K562 (cell line): ENCODE measurements around the gene OPN5. TPM values are rescaled to one million over a fixed set of nuclear protein-coding genes. Genes with fewer than 3 reads are reported as not detected.

ENCODE experiments used
- ATAC-seq: fragments of 200-7000 bp; cut with Tn5 transposase; 3 replicates; pipeline ENCODE4 v1.9.1; 2020; ENCODE audit warnings: moderate library complexity
- Bru-seq: library from RNA; stranded (reverse); fragments of 400-500 nt; gene quantifications from one replicate; lab custom pipeline; 2021; lab: Mats Ljungman, UMichigan
- BruChase-seq, 2 experiments: library from RNA; stranded (reverse); fragments of 400-500 nt; gene quantifications; one replicate each; lab custom pipeline; 2021; lab: Mats Ljungman, UMichigan
- BruUV-seq: library from RNA; stranded (reverse); fragments of 400-500 nt; replicated peaks from 2 replicates; lab custom pipeline; 2021; lab: Mats Ljungman, UMichigan
- CTCF ChIA-PET: fragments of 300-600 bp; formaldehyde crosslinking; extraction: SDS; loops from one replicate; lab custom pipeline; 2021; ENCODE audit warnings: low intra/inter-chr PET ratio; lab: Yijun Ruan, JAX
- POLR2A ChIA-PET: fragments of 300-600, 350-650 bp; sonication (Branson Sonifier 250); formaldehyde crosslinking; extraction: SDS; loops from one replicate; lab custom pipeline; 2021; ENCODE audit warnings: antibody characterized with exemption, inconsistent platforms; lab: Yijun Ruan, JAX
- DNase-seq, 4 experiments: peaks; one replicate each; pipeline versions ENCODE4 v3.0.0 to v3.0.0-alpha.2; 2011 to 2018; ENCODE audit warnings: low spot score in 3 of 4, mixed read lengths in 3 of 4; ENCODE audit errors: extremely low read depth in 1 of 4
- FAIRE-seq: peaks from 2 replicates; lab custom pipeline; 2011; peaks lifted over from hg19 to GRCh38; lab: Jason Lieb, UNC
- H2AFZ ChIP-seq: 2 replicates; pipeline ENCODE4 v1.6.0; 2011; ENCODE audit warnings: low read depth, low read length, control low read depth, inconsistent platforms
- H3K27ac ChIP-seq: fragments of 200-600 bp; 3 replicates; pipeline ENCODE4 v1.8.0; 2011; ENCODE audit warnings: low read depth, mild to moderate bottlenecking, control low read depth, inconsistent platforms, low read length, moderate library complexity, mixed read lengths; ENCODE audit errors: extremely low read depth
- H3K27me3 ChIP-seq, 2 experiments: fragments of 300-600 bp in 1 of 2; 2 replicates in 1 of 2; 3 replicates in 1 of 2; pipeline versions ENCODE4 v1.6.0 to v1.8.0; 2011; ENCODE audit warnings: inconsistent platforms in 2 of 2, low read length in 2 of 2, mild to moderate bottlenecking in 1 of 2, mixed read lengths in 1 of 2, moderate library complexity in 1 of 2; ENCODE audit not compliant: control insufficient read depth in 2 of 2, insufficient read depth in 2 of 2
- H3K36me3 ChIP-seq: fragments of 300-600 bp; 3 replicates; pipeline ENCODE4 v1.8.0; 2011; ENCODE audit warnings: mild to moderate bottlenecking, low read length, inconsistent platforms; ENCODE audit not compliant: control insufficient read depth, insufficient read depth
- H3K4me1 ChIP-seq, 2 experiments: fragments of 200-600 bp in 1 of 2; replicated peaks in 1 of 2; 2 replicates in 1 of 2; 3 replicates in 1 of 2; pipeline versions ENCODE4 v1.5.1 to v1.8.0; 2011; ENCODE audit warnings: inconsistent platforms in 2 of 2, low read length in 2 of 2, mild to moderate bottlenecking in 1 of 2, mixed read lengths in 1 of 2, moderate library complexity in 1 of 2; ENCODE audit not compliant: control insufficient read depth in 2 of 2, insufficient read depth in 2 of 2
- H3K4me2 ChIP-seq: 2 replicates; pipeline ENCODE4 v1.6.1; 2011; ENCODE audit warnings: low read length, control low read depth, inconsistent platforms, mixed read lengths; ENCODE audit not compliant: insufficient read depth
- H3K4me3 ChIP-seq: fragments of 200-600 bp; sonication (generic), shearing (Covaris generic); 2 replicates; pipeline ENCODE4 v1.5.1; 2016; ENCODE audit warnings: control low read depth, inconsistent platforms
- H3K79me2 ChIP-seq: fragments of 200-600 bp; 3 replicates; pipeline ENCODE4 v1.8.0; 2011; ENCODE audit warnings: low read length, inconsistent platforms; ENCODE audit not compliant: control insufficient read depth, insufficient read depth
- H3K9ac ChIP-seq, 2 experiments: 2 replicates each; pipeline versions ENCODE4 v1.6.0 to v1.6.1; 2011; ENCODE audit warnings: low read depth in 2 of 2, low read length in 2 of 2, control low read depth in 1 of 2, inconsistent platforms in 1 of 2, mild to moderate bottlenecking in 1 of 2, mixed read lengths in 1 of 2; ENCODE audit not compliant: insufficient read depth in 1 of 2
- H3K9me1 ChIP-seq: one replicate; pipeline ENCODE4 v1.6.0; 2011; ENCODE audit warnings: inconsistent platforms, mild to moderate bottlenecking, low read length, moderate library complexity; ENCODE audit not compliant: control insufficient read depth, insufficient read depth
- H3K9me3 ChIP-seq: replicated peaks from 2 replicates; pipeline ENCODE4 v1.5.1; 2011; ENCODE audit warnings: low read depth, low read length, inconsistent platforms; ENCODE audit not compliant: control insufficient read depth, insufficient read depth
- H4K20me1 ChIP-seq: replicated peaks from 2 replicates; pipeline ENCODE4 v1.6.1; 2011; ENCODE audit warnings: low read length, inconsistent platforms, mixed read lengths; ENCODE audit not compliant: control insufficient read depth, insufficient read depth
- BRD4 ChIP-seq: fragments of 200-600 bp; sonication (generic); IDR thresholded peaks from 2 replicates; pipeline ENCODE4 v1.6.1; 2017; ENCODE audit warnings: inconsistent platforms
- CBX2 ChIP-seq: fragments of 200-600 bp; sonication (generic); IDR thresholded peaks from one replicate; pipeline ENCODE4 v1.6.1; 2012; ENCODE audit warnings: mild to moderate bottlenecking, low read length, inconsistent platforms; ENCODE audit not compliant: insufficient read depth, poor library complexity, severe bottlenecking
- CHCHD3 ChIP-seq: fragments of 250-450 bp; sonication (Bioruptor Pico); IDR thresholded peaks from 2 replicates; pipeline ENCODE4 v2.1.2; 2022; ENCODE audit warnings: mild to moderate bottlenecking
- HOXB6 ChIP-seq: fragments of 250-450 bp; sonication (Bioruptor Pico); IDR thresholded peaks from 2 replicates; pipeline ENCODE4 v1.5.1; 2022; ENCODE audit warnings: mild to moderate bottlenecking, borderline replicate concordance
- ZNF408 ChIP-seq: fragments of 250-450 bp; sonication (Bioruptor Pico); IDR thresholded peaks from 2 replicates; pipeline ENCODE4 v1.4.0; 2020; ENCODE audit warnings: low read depth, mild to moderate bottlenecking, moderate library complexity
- ZNF436 ChIP-seq: fragments of 250-450, 450-650 bp; sonication (Bioruptor Pico); formaldehyde crosslinking; IDR thresholded peaks from 2 replicates; pipeline ENCODE4 v1.7.0; 2020; ENCODE audit warnings: mild to moderate bottlenecking
- whole genome bisulfite sequencing: fragments of 100-300 bp; shearing (Covaris generic); methylation state at CpG from one replicate; pipeline ENCODE4 v1.1.6; 2016; ENCODE audit warnings: low coverage, mixed read lengths; ENCODE audit not compliant: insufficient coverage; ENCODE audit errors: missing lambda C conversion rate; 5-methylcytosine and 5-hydroxymethylcytosine counted together
- in situ Hi-C: fragments of 300-500 bp; cut with MboI; formaldehyde crosslinking; loops from 4 replicates; pipeline ENCODE4 v1.15.0; 2018; ENCODE audit warnings: inconsistent platforms, mixed read lengths
- intact Hi-C: fragments of 100-400 bp; cut with micrococcal nuclease; formaldehyde crosslinking; loops from 2 replicates; pipeline ENCODE4 v1.14.2; 2022
- long read RNA-seq, 3 experiments: library from polyadenylated mRNA in 2 of 3; library from RNA in 1 of 3; unstranded in 2 of 3; stranded (forward) in 1 of 3; transcript quantifications; one replicate each; pipeline ENCODE4 v2.0.0, GENCODE V29; 2019 to 2022
- polyA minus RNA-seq, 3 experiments: library from RNA; depleted of rRNA, polyadenylated mRNA; stranded (reverse); fragments of >200 nt; gene quantifications; 2 replicates each; pipeline ENCODE4 v1.2.3, GENCODE V29; 2011
- polyA plus RNA-seq, 8 experiments: library from polyadenylated mRNA; depleted of rRNA in 4 of 8; stranded (reverse) in 5 of 8; unstranded in 3 of 8; fragments of >200 nt; fragmentation: Nextera tagmentation in 2 of 8; fragmentation: Illumina TruSeq in 1 of 8; extraction: Ambion mirVana in 2 of 8; extraction: Trizol in 1 of 8; gene quantifications; 2 replicates each; pipeline versions ENCODE4 v1.2.1 to v1.2.3, GENCODE V29; 2011 to 2014; ENCODE audit warnings: inconsistent platforms in 1 of 8, missing spikeins in 1 of 8
- total RNA-seq, 7 experiments: library from RNA; depleted of rRNA in 6 of 7; stranded (reverse); fragments of >200 nt in 6 of 7; fragmentation: Illumina TruSeq in 2 of 7; extraction: Trizol in 2 of 7; gene quantifications; 2 replicates each; pipeline versions ENCODE4 v1.2.1 to v1.2.3, GENCODE V29; 2011 to 2021; ENCODE audit warnings: low replicate concordance in 1 of 7
- TF ChIP-seq, protein P1 (sequence below): fragments of 200-600 bp; sonication (generic); IDR thresholded peaks from one replicate; pipeline ENCODE4 v1.6.1; 2012; ENCODE audit warnings: mild to moderate bottlenecking, low read depth, low read length, inconsistent platforms

OPN5 gene
- total RNA-seq (2011; cell fraction: chromatin; rRNA removed; ENCODE audit: low replicate concordance) = not detected in 2 replicates
- not detected in 2 replicates for total RNA-seq (2011; cell fraction: nucleolus; rRNA removed)
- not detected in 2 replicates for total RNA-seq (2011; cell fraction: nucleoplasm; rRNA removed)
- total RNA-seq (2014; rRNA removed) = not detected in 2 replicates
- total RNA-seq (2014; rRNA removed; fragmentation: Illumina TruSeq; extraction: Trizol) = not detected in 2 replicates
- not detected in 2 replicates for total RNA-seq (2015; rRNA removed; fragmentation: Illumina TruSeq; extraction: Trizol)
- total RNA-seq (2021) = not detected in 2 replicates
- polyA plus RNA-seq (2011; rRNA removed) = not detected in 2 replicates
- not detected in 2 replicates for polyA plus RNA-seq (2011; cell fraction: cytosol; rRNA removed)
- polyA plus RNA-seq (2011; cell fraction: nucleus; rRNA removed) = not detected in 2 replicates
- 0.07 TPM in 1 of 2 replicates, not detected in the other for polyA plus RNA-seq (2012)
- not detected in 2 replicates for polyA plus RNA-seq (2014; fragmentation: Illumina TruSeq; extraction: Trizol)
- polyA plus RNA-seq (2014; fragmentation: Nextera tagmentation; extraction: Ambion mirVana) = not detected
- not detected in 2 replicates for polyA plus RNA-seq (2014; rRNA removed)
- polyA minus RNA-seq (2011; rRNA and poly(A)+ RNA removed) = not detected in 2 replicates
- polyA minus RNA-seq (2011; cell fraction: cytosol; rRNA and poly(A)+ RNA removed) = not detected in 2 replicates
- not detected in 2 replicates for polyA minus RNA-seq (2011; cell fraction: nucleus; rRNA and poly(A)+ RNA removed)
- percentile 2 among the genes with signal in this experiment for Bru-seq, nascent RNA
- BruChase-seq, experiment 1, labeled RNA remaining after a 2-hour chase = percentile 12 among the genes with signal in this experiment
- percentile 16 among the genes with signal in this experiment for BruChase-seq, experiment 2, labeled RNA remaining after a 6-hour chase
- long read RNA-seq, experiment 1 = 0 reads
- long read RNA-seq, experiment 2 = 0 reads
- long read RNA-seq, experiment 3 = 0 reads

DNA sequence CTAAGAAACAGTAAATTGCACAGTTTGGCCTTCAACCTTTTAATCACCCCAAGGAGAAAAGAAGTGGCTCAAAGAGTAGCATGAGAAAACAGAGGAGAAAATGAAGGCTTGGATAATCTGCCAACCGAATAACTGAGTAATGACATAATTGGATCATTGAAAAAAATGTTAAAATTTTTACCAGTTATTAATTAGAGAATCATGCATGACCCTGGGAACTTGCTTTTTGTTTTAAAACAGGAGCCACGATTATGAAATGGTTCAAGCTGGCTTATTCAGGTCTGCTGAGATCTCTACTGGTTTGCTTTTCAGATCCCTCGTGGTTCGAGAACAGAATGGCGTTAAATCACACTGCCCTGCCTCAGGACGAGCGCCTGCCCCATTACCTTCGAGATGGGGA lies at the start of gene OPN5:
TSS of gene OPN5 (plus strand) at position 301 of the 400 bp plus-strand sequence. CDS start at position 336, 35 bp downstream.
- H4K20me1 ChIP-seq = no peaks in the 10 kb centered on the region
- intact Hi-C loops = loop anchor here (2.0 to 10.0 kb wide), 3 partner anchors 367 to 1833 kb away; no protein-coding TSS in a partner anchor
- TF ChIP-seq, protein P1, sequence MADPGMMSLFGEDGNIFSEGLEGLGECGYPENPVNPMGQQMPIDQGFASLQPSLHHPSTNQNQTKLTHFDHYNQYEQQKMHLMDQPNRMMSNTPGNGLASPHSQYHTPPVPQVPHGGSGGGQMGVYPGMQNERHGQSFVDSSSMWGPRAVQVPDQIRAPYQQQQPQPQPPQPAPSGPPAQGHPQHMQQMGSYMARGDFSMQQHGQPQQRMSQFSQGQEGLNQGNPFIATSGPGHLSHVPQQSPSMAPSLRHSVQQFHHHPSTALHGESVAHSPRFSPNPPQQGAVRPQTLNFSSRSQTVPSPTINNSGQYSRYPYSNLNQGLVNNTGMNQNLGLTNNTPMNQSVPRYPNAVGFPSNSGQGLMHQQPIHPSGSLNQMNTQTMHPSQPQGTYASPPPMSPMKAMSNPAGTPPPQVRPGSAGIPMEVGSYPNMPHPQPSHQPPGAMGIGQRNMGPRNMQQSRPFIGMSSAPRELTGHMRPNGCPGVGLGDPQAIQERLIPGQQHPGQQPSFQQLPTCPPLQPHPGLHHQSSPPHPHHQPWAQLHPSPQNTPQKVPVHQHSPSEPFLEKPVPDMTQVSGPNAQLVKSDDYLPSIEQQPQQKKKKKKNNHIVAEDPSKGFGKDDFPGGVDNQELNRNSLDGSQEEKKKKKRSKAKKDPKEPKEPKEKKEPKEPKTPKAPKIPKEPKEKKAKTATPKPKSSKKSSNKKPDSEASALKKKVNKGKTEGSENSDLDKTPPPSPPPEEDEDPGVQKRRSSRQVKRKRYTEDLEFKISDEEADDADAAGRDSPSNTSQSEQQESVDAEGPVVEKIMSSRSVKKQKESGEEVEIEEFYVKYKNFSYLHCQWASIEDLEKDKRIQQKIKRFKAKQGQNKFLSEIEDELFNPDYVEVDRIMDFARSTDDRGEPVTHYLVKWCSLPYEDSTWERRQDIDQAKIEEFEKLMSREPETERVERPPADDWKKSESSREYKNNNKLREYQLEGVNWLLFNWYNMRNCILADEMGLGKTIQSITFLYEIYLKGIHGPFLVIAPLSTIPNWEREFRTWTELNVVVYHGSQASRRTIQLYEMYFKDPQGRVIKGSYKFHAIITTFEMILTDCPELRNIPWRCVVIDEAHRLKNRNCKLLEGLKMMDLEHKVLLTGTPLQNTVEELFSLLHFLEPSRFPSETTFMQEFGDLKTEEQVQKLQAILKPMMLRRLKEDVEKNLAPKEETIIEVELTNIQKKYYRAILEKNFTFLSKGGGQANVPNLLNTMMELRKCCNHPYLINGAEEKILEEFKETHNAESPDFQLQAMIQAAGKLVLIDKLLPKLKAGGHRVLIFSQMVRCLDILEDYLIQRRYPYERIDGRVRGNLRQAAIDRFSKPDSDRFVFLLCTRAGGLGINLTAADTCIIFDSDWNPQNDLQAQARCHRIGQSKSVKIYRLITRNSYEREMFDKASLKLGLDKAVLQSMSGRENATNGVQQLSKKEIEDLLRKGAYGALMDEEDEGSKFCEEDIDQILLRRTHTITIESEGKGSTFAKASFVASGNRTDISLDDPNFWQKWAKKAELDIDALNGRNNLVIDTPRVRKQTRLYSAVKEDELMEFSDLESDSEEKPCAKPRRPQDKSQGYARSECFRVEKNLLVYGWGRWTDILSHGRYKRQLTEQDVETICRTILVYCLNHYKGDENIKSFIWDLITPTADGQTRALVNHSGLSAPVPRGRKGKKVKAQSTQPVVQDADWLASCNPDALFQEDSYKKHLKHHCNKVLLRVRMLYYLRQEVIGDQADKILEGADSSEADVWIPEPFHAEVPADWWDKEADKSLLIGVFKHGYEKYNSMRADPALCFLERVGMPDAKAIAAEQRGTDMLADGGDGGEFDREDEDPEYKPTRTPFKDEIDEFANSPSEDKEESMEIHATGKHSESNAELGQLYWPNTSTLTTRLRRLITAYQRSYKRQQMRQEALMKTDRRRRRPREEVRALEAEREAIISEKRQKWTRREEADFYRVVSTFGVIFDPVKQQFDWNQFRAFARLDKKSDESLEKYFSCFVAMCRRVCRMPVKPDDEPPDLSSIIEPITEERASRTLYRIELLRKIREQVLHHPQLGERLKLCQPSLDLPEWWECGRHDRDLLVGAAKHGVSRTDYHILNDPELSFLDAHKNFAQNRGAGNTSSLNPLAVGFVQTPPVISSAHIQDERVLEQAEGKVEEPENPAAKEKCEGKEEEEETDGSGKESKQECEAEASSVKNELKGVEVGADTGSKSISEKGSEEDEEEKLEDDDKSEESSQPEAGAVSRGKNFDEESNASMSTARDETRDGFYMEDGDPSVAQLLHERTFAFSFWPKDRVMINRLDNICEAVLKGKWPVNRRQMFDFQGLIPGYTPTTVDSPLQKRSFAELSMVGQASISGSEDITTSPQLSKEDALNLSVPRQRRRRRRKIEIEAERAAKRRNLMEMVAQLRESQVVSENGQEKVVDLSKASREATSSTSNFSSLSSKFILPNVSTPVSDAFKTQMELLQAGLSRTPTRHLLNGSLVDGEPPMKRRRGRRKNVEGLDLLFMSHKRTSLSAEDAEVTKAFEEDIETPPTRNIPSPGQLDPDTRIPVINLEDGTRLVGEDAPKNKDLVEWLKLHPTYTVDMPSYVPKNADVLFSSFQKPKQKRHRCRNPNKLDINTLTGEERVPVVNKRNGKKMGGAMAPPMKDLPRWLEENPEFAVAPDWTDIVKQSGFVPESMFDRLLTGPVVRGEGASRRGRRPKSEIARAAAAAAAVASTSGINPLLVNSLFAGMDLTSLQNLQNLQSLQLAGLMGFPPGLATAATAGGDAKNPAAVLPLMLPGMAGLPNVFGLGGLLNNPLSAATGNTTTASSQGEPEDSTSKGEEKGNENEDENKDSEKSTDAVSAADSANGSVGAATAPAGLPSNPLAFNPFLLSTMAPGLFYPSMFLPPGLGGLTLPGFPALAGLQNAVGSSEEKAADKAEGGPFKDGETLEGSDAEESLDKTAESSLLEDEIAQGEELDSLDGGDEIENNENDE = no peak
- TF ChIP-seq ZNF436 = no peak
- TF ChIP-seq ZNF408 (CRISPR knock-in tag) = no peak
- no peak for TF ChIP-seq CBX2
- TF ChIP-seq HOXB6 = no peak
- no peak for TF ChIP-seq CHCHD3 (CRISPR knock-in tag)
- no peak for TF ChIP-seq BRD4

More for the DNA sequence above, at the start of gene OPN5:
- ChIA-PET CTCF (interaction anchor here (0.9 kb wide), 1 partner anchor 368 kb away, joined by 6 read pairs; no protein-coding TSS in a partner anchor), POLR2A (no interaction called here)
- H3K4me1 ChIP-seq = no peaks in the 10 kb centered on the region
- in situ Hi-C loops = loop anchor here (10.0 kb wide), 1 partner anchor 1643 kb away; no protein-coding TSS in a partner anchor
- H3K9me1 ChIP-seq = no peaks in the 10 kb centered on the region
- H3K9me3 ChIP-seq = no peaks in the 10 kb centered on the region
- ATAC-seq = no peak
- FAIRE-seq = no peak
- no peak within 1 kb of the TSS for H3K27ac ChIP-seq
- H3K27me3 ChIP-seq = no peaks in the 10 kb centered on the region
- H2AFZ ChIP-seq = no peak within 1 kb of the TSS
- no peaks in the 10 kb centered on the region for H3K36me3 ChIP-seq
- no peak within 1 kb of the TSS for H3K9ac ChIP-seq
- no peaks in the 10 kb centered on the region for H3K79me2 ChIP-seq
- H3K4me3 ChIP-seq = no peak within 1 kb of the TSS
- no peak within 1 kb of the TSS for H3K4me2 ChIP-seq
- no peak for DNase-seq
- 0% methylated on average over 8 of the region's 8 CpGs for WGBS
- BruUV-seq = no TSS peak
